ENCODE measurements around the gene SH2D3A.
"Not testable (repeated sequence)": the region's sequence is repeated elsewhere in the genome, so short reads cannot be mapped to it uniquely, and the experiment has no call there.

SH2D3A gene

DNA sequence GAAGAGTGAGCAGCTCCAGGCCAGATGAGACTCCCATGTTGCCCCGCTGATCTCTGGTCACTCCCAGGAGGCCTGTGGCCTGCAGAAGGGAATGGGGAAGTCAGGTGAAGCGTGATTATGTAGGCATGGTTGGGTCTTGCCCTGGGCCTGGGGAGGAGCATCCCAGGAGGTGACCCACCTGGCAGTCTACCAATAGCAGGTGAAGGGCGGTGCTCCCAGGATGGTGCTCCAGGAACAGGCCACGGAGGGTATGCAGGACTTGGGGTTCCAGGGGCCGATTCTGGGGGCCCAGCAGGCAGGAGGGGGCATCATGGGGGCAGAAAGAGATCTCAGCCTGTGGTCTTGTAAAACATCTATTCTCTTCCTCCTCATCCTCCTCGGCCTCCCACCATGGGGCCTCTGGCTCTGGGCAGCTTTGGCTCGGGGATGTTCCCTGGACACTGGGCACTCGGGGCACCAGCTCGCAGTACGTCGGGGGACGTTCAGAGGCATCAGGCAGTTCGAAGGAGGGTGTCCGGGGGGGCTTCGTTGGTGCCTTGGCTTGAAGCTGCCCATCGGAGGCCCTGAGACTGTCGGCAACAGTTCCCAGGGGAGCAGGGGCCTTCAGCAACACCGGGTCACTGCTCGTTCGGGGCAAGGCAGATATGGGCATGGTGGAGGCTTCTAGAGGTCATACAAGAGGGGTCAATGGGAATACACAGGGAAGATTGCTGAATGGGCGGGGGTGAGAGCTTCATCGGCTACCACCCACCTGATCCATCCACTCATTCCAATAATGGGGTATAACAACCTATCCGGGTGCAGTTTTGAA, 12.4 kb downstream of the SH2D3A start:
- DNase-seq, result no peak

- DNase-seq, result no peak
Measured at GRCh38 chr19:6754136-6754535, 13.1 kb downstream of the SH2D3A start.

DNA sequence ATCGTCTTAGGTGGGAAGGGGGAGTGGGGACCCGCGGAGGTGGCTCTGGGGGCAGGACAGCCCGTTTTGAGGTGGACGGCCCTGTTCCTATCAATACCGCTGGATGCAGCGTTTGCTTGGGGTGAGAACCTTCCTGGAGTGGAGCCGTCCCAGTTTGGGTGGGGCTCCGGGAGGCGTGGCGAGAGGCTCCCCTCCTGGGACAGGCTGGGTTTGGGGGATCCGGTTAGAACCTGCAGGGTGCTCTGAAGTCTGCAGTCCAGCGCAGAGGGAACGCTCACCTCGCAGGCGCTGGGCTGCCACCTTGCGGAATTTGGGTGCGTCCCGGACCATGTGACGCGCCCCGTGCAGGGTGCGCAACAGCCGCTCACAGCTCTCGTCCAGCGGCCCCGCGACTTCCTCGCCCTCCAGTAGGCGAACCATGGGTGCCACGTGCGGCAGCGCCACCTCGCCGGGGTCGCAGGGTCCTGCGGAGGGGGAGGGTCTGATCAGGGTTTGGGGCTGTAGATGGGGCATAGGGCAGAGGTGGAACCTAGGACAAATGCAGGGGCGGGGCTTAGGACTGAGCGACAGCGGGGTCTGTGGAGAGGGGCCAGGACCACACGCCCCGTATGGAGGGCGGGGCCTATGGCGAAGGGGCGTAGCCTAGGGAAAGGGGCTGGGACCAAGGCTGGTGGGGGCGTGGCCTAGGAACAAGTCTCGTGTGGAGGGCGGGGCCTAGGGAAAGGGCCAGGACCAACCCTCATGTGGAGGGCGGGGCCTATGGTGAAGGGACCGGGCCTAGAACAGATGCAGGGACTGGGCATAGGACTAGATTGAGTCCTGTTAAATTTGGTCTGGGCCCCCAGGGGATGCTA, 13.8 kb downstream of the SH2D3A start:
- no peak for DNase-seq

GRCh38 chr19:6752256-6753177, 14.7 kb downstream of the SH2D3A start:
- DNase-seq, result no peak

GRCh38 chr19:6751189-6751588, 16.0 kb downstream of the SH2D3A start:
- no peak for DNase-seq

DNA sequence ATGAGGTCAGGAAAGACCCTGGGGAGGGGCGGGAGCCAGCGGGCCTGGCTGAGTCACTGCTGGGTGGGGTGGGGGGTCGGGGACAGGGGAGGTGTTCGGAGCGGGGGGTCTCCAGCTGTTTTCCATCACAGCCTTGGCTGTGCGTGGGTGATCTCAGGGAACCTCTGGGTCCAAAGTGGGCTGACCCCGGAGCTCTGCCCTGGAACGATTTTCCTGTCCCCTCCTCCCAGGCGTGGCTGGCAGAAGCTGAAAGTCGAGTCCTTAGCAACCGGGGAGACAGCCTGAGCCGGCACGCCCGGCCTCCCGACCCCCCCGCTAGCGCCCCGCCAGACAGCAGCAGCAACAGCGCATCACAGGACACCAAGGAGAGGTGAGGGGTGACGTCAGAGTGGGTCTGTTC, 17.2 kb downstream of the SH2D3A start:
- no peak for DNase-seq

- DNase-seq, result not testable (repeated sequence)
Measured at GRCh38 chr19:6748543-6748942, 18.7 kb downstream of the SH2D3A start.

DNA sequence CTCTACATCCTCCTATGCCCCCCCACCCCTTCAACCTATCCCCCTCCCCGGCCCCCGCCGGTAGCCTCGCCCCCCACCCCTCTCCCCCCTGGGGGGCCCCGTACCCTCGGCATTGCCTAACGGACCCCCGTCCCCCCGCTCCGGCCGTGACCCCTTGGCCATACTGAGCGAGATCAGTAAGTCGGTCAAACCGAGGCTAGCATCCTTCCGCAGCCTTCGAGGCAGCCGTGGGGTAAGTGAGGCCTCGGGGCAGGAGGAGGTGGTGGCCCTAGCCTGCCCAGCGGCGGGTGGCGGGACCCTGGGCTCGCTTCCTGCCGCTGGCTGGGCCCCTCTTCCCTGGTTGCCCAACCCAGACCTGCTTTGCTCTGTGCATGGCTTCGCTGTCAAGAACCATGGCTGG, 21.3 kb downstream of the SH2D3A start:
- no peak for DNase-seq

GRCh38 chr19:6744381-6745301, 22.6 kb downstream of the SH2D3A start:
- no peak for DNase-seq

DNA sequence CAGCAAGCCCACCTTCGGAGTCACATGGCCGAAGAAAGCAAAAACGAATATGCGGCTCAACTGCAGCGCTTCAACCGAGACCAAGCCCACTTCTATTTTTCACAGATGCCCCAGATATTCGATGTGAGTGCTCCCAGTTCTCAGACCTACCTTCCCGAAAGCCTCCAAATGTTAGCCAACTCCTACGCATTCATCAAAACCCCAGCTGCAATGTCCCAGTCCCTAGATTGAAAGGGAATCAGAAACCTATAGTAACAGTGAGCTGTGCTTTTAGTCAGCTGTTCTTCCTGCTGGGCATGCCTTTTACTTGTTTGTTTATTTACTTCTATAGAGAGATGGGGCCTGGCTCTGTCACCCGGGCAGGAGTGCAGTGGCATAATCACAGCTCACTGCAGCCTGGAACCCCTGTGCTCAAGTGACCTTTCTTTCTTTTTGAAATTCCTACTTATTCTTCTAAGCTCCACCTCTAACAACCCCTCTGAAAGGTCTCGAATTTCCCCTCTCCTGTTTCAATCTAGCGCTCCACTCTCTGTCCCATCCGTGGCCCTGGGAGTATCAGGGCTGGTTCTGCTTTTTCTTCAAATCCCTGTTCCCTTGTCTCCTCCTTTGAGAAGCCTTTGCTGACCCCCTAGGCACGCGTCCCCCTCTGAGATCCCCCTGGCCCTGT, 23.4 kb downstream of the SH2D3A start:
- DNase-seq, result no peak

DNA sequence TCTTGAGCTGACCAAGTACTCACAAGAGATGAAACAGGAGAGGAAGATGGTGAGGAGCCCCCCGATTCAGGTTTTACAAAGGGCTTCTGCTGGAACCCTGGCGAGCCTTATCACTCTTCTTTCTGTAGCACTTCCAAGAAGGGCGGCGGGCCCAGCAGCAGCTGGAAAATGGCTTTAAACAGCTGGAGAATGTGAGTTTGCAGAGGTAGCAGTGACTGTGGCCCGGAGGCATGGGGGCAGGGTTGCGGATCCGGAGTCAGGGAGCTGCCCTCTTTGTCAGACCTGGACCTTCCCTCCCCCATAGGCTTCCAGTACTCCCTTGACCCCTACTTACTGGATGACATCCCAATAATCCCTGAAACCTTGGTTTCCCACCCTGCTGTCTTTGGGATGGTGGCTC, 24.2 kb downstream of the SH2D3A start:
- DNase-seq, result no peak

DNA sequence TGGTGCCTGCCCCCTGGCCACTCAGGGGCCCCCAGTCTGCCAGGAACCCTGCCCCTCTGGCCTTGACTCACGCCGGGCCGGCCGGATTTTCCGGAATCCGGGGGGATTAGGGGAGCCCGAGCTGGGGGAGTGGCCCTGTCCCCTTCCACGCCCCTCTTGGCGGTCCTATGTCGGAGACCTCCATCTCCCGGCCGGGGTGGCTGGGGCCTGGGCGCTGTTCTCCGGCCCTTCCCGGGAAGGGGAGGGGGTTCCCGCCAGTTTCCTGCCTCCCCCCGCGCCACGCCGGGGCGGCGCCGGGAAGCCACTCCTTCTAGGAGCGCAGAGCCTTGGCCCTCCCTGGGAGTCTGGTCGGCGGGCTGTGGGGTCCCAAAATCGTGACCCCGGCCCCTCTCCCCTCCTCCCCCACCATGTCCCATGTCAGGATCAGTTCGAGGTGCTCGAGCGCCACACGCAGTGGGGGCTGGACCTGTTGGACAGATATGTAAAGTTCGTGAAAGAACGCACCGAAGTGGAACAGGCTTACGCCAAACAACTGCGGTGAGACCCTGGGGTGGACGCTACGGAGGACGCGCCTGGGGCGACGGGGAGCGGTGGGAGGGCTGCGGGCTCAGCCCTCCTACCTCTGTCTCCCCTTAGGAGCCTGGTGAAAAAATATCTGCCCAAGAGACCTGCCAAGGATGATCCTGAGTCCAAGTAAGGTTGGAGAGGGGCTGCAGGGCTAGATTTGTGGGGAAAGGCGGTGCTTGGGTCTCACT, 26.5 kb downstream of the SH2D3A start:
- DNase-seq, result no peak

GRCh38 chr19:6739883-6740588, 27.2 kb downstream of the SH2D3A start:
- no peak for DNase-seq

GRCh38 chr19:6739390-6739882, 27.8 kb downstream of the SH2D3A start, which contains the start of gene TRIP10:
Gene TRIP10 (plus strand): TSS chr19:6739680. CDS start chr19:6739762, 82 bp downstream.
- DNase-seq, result peak; percentile 59

- no peak for DNase-seq
Measured at GRCh38 chr19:6738787-6739389, 28.3 kb downstream of the SH2D3A start.

DNA sequence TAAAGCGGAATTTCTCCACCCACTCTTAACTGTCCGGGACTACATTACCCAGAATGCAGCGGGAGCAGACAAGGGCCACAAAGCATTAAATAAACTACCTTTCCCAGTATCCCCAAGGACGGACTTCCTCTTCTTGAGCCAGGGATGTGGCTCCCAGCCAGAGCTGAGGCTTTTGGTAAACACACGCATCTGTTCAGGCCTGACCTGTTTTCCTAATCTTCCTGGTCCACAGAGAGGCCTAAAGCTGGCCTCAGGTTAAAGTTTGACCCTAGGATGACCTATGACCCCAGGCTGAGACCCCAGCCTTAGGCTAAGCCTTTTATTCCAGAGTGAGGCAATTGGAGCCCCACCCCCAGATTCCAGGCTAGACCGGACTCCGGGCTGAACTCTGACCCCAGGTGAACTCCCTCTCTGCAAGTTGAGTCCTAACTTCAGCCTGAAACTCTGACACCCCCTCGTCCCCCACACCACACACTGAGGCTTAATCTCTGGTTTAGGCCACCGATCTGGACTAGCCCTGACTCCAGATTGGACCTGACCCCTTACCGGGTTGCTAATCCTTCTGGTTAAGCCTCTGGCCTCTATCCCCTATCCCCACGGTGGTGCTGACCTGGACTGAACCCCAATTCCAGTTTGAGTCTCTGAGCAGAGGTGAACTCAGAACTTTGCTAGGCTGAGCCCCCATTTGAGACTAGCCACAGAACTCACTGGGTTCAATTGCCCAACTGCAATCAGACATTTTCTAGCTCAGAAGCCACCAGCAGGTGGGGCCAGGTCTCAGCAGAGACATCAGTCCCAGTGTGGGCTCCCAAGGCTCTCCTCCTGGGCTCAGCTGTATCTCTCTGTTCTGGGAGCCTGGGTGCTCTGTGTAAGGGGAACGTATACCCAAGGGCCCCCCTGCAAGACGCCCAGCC, 29.1 kb downstream of the SH2D3A start:
- peak; percentile 69 for DNase-seq

DNA sequence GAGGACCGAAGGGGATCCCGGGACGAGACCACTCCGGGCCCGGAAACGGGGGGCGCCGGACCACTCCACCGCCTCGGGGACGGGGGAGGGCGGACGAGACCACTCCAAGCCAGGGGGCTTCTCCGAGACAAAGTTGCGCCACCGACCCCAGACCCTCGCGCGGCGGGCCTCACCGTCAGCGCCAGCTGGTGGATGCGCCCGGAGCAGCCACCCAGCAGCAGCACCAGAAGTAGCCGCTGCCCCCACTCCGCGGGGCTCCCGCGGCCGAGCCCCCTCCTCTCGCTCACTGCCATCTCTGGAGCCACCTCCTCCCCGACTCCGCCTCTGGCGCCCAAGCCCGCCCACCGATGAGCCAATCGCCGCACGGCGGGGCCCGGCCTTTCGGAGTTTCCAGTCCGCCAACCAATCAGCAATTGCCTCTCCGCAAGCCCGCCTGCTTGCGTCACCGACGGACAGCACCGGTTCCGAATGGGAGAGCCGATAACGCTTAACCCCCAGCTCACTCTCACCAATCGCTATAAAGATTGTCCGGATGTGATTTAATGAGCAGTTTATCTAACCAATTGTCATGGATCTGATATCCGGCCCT, 29.9 kb downstream of the SH2D3A start, which contains the start of gene GPR108:
Gene GPR108 (minus strand): TSS at position 297 of the 589 bp plus-strand sequence. CDS start 4 bp downstream, at position 293.
- peak; percentile 99 for DNase-seq

Measured in GDM1 (cell line).